Spleen (tissue), 7 donors: ENCODE data around the gene ROBO1.

ENCODE experiments used
- POLR2AphosphoS5 ChIP-seq, 3 donors: sonication (generic); formaldehyde crosslinking; IDR thresholded peaks; one replicate each; pipeline ENCODE4 v1.5.1; 2017; ENCODE audit warnings: antibody characterized with exemption in 3 of 3
- TF ChIP-seq, protein P1 (sequence below), 11 experiments: fragments of 200-600 bp in 7 of 11; fragments of 450-650 bp in 4 of 11; sonication (generic) in 4 of 11; IDR thresholded peaks in 8 of 11; conservative IDR thresholded peaks in 3 of 11; 1 replicate in 7 of 11; 2 replicates in 4 of 11; pipeline versions ENCODE4 v1.4.0 to v1.8.0; 2016 to 2021; ENCODE audit warnings: antibody characterized with exemption in 11 of 11, inconsistent platforms in 4 of 11, mild to moderate bottlenecking in 1 of 11
- donor health status: DM: no; HTN: no; CAD: no; lungs with moderate emphysema.
- donor health status: DM: no; HTN: no; CAD: no.
- donor health status: DM: no; HTN: no; CAD: no.

DNA sequence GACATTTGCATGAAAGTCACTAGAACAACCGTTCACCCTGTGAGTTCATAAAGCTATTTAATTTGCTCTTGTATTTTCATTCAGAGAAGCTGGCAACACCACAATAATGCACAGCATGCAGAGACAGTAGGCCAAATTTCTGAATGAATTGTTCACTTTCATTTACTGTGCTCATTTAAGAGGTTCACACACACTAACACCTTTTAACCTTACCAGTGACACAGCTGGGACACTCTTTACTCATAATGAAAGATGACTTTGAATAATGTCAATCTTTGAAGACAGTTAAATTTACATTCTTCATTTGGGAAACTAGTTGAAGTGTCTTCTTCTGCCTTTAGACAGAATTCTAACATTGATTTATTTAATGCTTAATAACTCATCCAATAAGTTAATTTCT, 95.7 kb downstream of the ROBO1 start:
- TF ChIP-seq, protein P1, sequence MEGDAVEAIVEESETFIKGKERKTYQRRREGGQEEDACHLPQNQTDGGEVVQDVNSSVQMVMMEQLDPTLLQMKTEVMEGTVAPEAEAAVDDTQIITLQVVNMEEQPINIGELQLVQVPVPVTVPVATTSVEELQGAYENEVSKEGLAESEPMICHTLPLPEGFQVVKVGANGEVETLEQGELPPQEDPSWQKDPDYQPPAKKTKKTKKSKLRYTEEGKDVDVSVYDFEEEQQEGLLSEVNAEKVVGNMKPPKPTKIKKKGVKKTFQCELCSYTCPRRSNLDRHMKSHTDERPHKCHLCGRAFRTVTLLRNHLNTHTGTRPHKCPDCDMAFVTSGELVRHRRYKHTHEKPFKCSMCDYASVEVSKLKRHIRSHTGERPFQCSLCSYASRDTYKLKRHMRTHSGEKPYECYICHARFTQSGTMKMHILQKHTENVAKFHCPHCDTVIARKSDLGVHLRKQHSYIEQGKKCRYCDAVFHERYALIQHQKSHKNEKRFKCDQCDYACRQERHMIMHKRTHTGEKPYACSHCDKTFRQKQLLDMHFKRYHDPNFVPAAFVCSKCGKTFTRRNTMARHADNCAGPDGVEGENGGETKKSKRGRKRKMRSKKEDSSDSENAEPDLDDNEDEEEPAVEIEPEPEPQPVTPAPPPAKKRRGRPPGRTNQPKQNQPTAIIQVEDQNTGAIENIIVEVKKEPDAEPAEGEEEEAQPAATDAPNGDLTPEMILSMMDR (IDR thresholded peaks at IDR 0.05 in 8 of 11, conservative IDR thresholded peaks at IDR 0.05 in 3 of 11), result no peak
- no peak for TF ChIP-seq POLR2AphosphoS5 (IDR thresholded peaks at IDR 0.05)
